A549 (cell line): ENCODE results near the gene DENND4B.

Experiments used
- BHLHE40 ChIP-seq: IDR thresholded peaks from 2 replicates; pipeline ENCODE4 v1.6.1; 2012; ENCODE audit warnings: low read depth, low read length, inconsistent platforms
- EP300 ChIP-seq, 2 experiments: fragments of >200 bp; sonication (Bioruptor Twin); formaldehyde crosslinking; IDR thresholded peaks; 2 replicates in 1 of 2; 3 replicates in 1 of 2; pipeline ENCODE4 v1.6.1; 2016 to 2017
- HMGXB4 ChIP-seq: fragments of 250-450 bp; sonication (Bioruptor Pico); IDR thresholded peaks from 2 replicates; pipeline ENCODE4 v1.5.0; 2021; ENCODE audit warnings: mild to moderate bottlenecking, moderate library complexity, borderline replicate concordance
- MYC ChIP-seq: IDR thresholded peaks from 2 replicates; pipeline ENCODE4 v1.6.1; 2012; ENCODE audit warnings: mild to moderate bottlenecking, inconsistent platforms, low read length, improper control_type of control experiment, borderline replicate concordance
- NR3C1 ChIP-seq: fragments of >200 bp; sonication (Bioruptor Twin); formaldehyde crosslinking; IDR thresholded peaks from 3 replicates; pipeline ENCODE4 v1.6.1; 2017
- POLR2A ChIP-seq: IDR thresholded peaks from 2 replicates; pipeline ENCODE4 v1.6.1; 2012; ENCODE audit warnings: mild to moderate bottlenecking, low read length
- RAD21 ChIP-seq, 2 experiments: fragments of >200 bp in 1 of 2; sonication (Bioruptor Twin) in 1 of 2; formaldehyde crosslinking in 1 of 2; IDR thresholded peaks in 1 of 2; conservative IDR thresholded peaks in 1 of 2; 2 replicates in 1 of 2; 3 replicates in 1 of 2; pipeline ENCODE4 v1.6.1; 2012 to 2018; ENCODE audit warnings: inconsistent platforms in 1 of 2
- RARB ChIP-seq: fragments of 250-450 bp; sonication (Bioruptor Pico); IDR thresholded peaks from 2 replicates; pipeline ENCODE4 v1.8.0; 2021; ENCODE audit warnings: mild to moderate bottlenecking, moderate library complexity
- RFX5 ChIP-seq: fragments of 450-650 bp; IDR thresholded peaks from 2 replicates; pipeline ENCODE4 v1.7.1; 2014; ENCODE audit warnings: antibody characterized with exemption, mild to moderate bottlenecking, moderate library complexity
- SREBF2 ChIP-seq: fragments of 450-650 bp; IDR thresholded peaks from 2 replicates; pipeline ENCODE4 v1.6.1; 2014; ENCODE audit warnings: mild to moderate bottlenecking, moderate library complexity
- ZFP36 ChIP-seq: fragments of 450-650 bp; IDR thresholded peaks from 2 replicates; pipeline ENCODE4 v1.6.1; 2014; ENCODE audit warnings: borderline replicate concordance; ENCODE audit not compliant: partially characterized antibody
- ZSCAN20 ChIP-seq: fragments of 250-450 bp; sonication (Bioruptor Pico); IDR thresholded peaks from 2 replicates; pipeline ENCODE4 v1.8.0; 2022; ENCODE audit warnings: mild to moderate bottlenecking, moderate library complexity
- TF ChIP-seq, protein P1 (sequence below): fragments of 150-350 bp; IDR thresholded peaks from 2 replicates; pipeline ENCODE4 v1.6.1; 2014; ENCODE audit warnings: low read depth, mild to moderate bottlenecking, low read length
- TF ChIP-seq, protein P2 (sequence below): fragments of >200 bp; sonication (Bioruptor Twin); formaldehyde crosslinking; IDR thresholded peaks from 3 replicates; pipeline ENCODE4 v1.5.1; 2016

DNA sequence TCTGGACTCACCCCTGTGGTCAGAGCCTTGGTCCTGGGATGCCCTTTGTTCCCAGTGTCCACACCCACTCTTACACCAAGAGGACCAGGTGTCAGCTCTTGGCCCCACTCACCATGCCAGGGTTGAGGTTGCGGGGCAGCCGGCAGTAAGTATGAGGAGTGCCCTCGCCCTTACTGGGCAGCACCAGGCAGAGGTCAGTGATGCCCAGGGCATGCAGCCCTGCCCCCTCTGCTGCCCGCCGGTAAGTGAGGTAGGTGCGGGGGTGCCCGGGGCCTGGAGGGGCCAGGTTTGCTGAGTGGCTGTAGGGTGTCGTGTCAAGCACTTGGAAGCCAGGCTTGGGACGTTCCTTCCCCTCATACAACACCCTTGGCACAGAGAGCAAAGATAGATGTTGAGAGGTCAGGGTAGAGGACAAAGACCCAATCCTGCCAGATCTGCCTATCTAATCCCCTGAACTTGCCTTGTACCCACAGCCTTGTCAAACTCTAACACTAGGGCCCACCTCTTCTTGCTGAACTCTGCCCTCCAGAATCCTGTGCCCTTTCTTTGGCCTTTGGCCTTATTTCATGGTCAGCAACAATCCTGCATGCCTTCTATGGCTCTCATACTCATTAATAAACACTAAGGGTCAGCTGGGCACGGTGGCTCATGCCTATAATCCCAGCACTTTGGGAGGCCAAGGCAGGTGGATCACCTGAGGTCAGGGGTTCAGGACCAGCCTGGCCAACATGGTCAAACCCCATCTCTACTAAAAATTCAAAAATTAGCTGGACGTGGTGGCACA lies 3.6 kb downstream of the DENND4B start:
- TF ChIP-seq RARB (no peak), SREBF2 (no peak), POLR2A (no peak), ZSCAN20 (CRISPR knock-in tag) (no peak), RAD21 (conservative IDR thresholded peaks at IDR 0.05 in 1 of 2, IDR thresholded peaks at IDR 0.05 in 1 of 2) (no peak), RFX5 (no peak), HMGXB4 (CRISPR knock-in tag) (no peak), NR3C1 (no peak), BHLHE40 (no peak), MYC (no peak), EP300 (IDR thresholded peaks at IDR 0.05) (no peak), ZFP36 (no peak)
- TF ChIP-seq, protein P1, sequence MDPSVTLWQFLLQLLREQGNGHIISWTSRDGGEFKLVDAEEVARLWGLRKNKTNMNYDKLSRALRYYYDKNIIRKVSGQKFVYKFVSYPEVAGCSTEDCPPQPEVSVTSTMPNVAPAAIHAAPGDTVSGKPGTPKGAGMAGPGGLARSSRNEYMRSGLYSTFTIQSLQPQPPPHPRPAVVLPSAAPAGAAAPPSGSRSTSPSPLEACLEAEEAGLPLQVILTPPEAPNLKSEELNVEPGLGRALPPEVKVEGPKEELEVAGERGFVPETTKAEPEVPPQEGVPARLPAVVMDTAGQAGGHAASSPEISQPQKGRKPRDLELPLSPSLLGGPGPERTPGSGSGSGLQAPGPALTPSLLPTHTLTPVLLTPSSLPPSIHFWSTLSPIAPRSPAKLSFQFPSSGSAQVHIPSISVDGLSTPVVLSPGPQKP, result no peak
- TF ChIP-seq, protein P2, sequence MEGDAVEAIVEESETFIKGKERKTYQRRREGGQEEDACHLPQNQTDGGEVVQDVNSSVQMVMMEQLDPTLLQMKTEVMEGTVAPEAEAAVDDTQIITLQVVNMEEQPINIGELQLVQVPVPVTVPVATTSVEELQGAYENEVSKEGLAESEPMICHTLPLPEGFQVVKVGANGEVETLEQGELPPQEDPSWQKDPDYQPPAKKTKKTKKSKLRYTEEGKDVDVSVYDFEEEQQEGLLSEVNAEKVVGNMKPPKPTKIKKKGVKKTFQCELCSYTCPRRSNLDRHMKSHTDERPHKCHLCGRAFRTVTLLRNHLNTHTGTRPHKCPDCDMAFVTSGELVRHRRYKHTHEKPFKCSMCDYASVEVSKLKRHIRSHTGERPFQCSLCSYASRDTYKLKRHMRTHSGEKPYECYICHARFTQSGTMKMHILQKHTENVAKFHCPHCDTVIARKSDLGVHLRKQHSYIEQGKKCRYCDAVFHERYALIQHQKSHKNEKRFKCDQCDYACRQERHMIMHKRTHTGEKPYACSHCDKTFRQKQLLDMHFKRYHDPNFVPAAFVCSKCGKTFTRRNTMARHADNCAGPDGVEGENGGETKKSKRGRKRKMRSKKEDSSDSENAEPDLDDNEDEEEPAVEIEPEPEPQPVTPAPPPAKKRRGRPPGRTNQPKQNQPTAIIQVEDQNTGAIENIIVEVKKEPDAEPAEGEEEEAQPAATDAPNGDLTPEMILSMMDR, result no peak
